AG09319 (cell line): ENCODE measurements around the gene CDH23.

ENCODE experiments used
- DNase-seq: peaks from one replicate; pipeline ENCODE4 v3.0.0-alpha.2; 2010; ENCODE audit warnings: low read depth; ENCODE audit errors: extremely low read depth
- CTCF ChIP-seq: IDR thresholded peaks from 2 replicates; pipeline ENCODE4 v1.5.1; 2011; ENCODE audit warnings: low read depth, mild to moderate bottlenecking, inconsistent platforms, low read length, moderate library complexity

CDH23 gene

DNA sequence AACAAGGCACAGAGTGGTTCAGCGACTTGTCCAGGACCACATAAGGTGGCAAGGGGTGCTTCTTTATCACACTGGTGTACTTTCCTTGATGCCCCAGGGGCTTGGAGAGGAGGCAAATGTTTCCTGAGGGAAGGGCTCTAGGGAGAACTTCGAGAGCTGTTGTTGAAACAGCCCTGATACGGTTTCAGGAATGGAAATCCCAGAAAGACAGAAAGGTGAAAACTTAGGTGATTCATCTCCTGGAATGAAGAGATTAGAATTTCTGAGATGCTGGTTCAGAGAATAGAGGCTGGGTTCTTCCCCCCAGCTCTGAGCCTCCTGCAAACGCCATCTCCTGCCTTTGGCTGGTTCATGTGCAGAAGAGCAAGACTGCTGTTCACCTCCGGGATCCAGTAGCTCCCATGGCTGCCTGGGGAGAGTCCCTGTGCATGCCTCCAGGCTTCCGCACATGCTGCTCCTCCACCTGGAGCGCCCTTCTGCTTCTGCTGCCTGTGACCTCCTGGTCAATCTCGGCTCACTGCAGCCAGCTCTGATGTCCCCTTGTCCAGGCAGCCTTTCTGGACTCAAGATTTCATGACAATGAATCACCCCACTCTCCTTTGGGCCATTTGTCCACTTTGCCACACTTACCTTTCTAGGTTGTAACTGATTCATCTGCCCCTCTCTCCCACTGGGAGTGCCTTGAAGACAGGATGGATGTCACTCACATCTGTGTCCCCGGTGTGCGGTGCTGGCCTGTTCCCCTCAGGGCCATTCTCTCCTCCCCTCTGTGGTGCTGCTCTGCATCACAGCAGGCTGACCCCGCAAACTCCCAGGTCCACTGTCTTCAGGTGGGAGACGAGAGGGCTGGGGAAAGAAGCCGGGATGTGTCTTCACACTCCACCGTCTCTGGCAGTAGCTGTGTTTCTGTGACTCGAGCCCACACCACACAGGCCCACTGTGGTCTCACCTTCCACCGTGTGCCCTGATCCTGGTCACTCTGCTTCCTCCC is 3.6 kb upstream of the CDH23 start:
- TF ChIP-seq CTCF = no peak
- DNase-seq = no peak

- no peak for TF ChIP-seq CTCF
- no peak for DNase-seq
These were observed 2.8 kb upstream of the CDH23 start for GRCh38 chr10:71393841-71394475.

GRCh38 chr10:71394926-71395562 is 1.7 kb upstream of the CDH23 start:
- no peak for DNase-seq
- TF ChIP-seq CTCF = no peak

DNA sequence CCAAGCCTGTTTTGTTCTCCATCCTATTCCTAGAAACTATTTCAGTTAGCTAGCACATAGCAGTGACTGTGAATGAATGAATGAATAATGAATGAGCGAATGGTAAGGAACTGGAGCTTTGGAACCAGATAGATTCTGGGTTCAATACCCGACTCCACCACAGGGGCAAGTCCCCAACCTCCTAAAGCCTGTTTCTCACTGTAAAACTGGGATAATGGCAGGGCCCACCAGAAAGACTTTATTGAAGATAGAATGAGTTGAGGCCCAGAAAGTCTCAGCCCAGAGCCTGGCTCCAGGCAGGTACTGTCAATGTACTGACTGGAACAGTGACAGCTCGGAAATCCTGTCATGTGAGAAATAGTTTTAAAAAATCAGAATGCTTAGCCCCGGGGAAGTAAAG is 1.1 kb upstream of the CDH23 start:
- no peak for DNase-seq
- no peak for TF ChIP-seq CTCF

- no peak; the same call in 1 of the 2 replicates for TF ChIP-seq CTCF
- no peak for DNase-seq
These were observed 523 bp upstream of the CDH23 start for GRCh38 chr10:71396084-71396710.

DNA sequence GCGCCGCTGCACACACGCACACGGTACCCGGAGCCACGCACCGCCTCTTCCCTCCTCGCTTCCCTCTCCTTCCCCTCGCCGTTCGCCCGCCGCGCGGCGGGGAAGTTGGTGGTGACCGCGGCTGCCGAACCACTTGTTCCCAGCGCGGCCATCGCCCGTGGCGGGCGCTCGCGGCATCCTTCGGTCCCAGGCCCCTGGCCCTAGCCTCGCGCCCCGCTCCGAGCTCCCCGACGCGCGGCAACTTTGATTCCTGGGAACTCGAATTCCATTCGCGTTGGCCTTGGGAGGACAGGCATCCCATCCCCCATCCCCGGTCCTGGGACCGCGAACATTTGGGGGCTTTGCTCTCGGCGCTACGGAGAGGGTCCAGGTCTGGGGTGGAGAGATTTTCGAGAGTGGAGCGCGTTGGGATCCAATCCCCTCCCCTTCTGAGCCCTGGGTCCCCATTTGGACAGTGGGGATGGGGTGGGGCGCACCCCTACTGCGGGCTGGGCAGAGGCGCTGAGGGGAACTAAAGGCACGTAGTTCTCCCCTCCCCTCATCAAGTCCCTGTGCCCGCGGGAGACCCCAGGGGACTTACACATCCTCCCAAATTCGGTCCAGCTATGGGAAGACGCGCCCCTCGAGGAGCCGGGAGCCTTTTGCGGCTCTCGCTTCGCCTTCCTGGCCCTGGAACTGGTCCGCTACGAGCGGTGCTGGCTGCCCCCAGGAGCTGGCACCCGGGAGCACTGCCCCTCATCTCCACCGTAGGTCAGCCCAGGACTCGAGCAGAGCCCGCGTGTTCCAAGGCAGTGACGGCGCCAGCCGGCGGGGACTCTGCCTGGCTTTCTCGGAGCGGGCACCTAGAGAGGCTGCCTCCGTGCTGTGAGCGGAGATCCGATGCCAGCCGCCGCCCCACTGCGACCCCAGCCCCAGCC is 834 bp downstream of the CDH23 start:
- DNase-seq = no peak
- no peak for TF ChIP-seq CTCF
